GM18502 (cell line): Measurements from ENCODE around the gene ASNS.

Experiments used
- ATAC-seq: cut with Tn5 transposase; IDR thresholded peaks from one replicate; pipeline ENCODE4 v1.9.1; 2021; ENCODE audit warnings: mild to moderate bottlenecking; ENCODE audit not compliant: unreplicated experiment, poor library complexity

ASNS gene

GRCh38 chr7:97844036-97844435, 28.2 kb downstream of the ASNS start:
- no peak for ATAC-seq

- ATAC-seq, result no peak
Observed at GRCh38 chr7:97842772-97843345, 29.3 kb downstream of the ASNS start.

- ATAC-seq, result no peak
Observed at GRCh38 chr7:97842006-97842405, 30.2 kb downstream of the ASNS start.

GRCh38 chr7:97835296-97836138, 36.7 kb downstream of the ASNS start:
- ATAC-seq, result peak; percentile 91

- ATAC-seq, result no peak
Observed at GRCh38 chr7:97819161-97819560, 53.0 kb downstream of the ASNS start.

- no peak for ATAC-seq
Observed at GRCh38 chr7:97818066-97818663, 54.0 kb downstream of the ASNS start.
